ENCODE data around the gene TGIF1.
A peak's percentile ranks its signal among the peaks of the same experiment; 100 is the strongest.

Gene TGIF1

DNA sequence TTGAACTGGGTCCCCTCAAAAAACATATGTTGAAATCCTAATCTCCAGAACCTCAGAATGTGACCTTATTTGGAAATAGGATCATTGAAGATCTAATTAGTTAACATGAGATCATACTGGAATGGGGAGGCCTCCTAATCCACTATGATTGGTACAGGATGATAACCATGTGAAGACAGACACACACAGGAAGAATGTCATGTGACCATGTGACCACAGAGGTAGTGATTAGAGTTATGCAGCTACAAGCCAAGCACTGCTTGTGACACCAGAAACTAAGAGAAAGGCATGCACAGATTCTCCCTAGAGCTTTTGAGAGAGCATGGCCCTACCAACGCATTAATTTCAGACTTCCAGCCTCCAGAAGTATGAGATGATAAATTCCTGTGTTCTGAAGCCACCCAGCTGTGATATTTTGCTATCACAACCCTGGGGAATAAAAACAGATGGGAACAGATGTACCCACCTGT, 47.0 kb upstream of the TGIF1 start:
- Histone ChIP-seq H2BK5ac (ENCODE audit: low read depth, low read length, poor library complexity, severe bottlenecking) (no peak overlapping the region), H3K9me3 (ENCODE audit: control insufficient read depth, low read length) (peaks cover 9% of the 10 kb centered on the region), H4K8ac (ENCODE audit: low read length) (no peak overlapping the region), H2AK5ac (ENCODE audit: low read length, severe bottlenecking) (no peak overlapping the region), H3K4me1 (ENCODE audit: control insufficient read depth, insufficient read depth, low read depth, low read length) (no peaks in the 10 kb centered on the region), H3K9ac (ENCODE audit: low read length) (peak overlapping the region; percentile 13), H3K14ac (ENCODE audit: low read length in 2 of 2) (no peak overlapping the region), H3K23ac (ENCODE audit: low read length in 2 of 2) (no peak overlapping the region), H3K18ac (ENCODE audit: low read depth in 1 of 2, low read length in 2 of 2) (no peak overlapping the region), H2BK12ac (ENCODE audit: low read length in 2 of 2) (no peak overlapping the region), H3K4ac (ENCODE audit: low read depth in 1 of 2, low read length in 2 of 2) (no peak overlapping the region), H2AFZ (ENCODE audit: low read depth, low read length) (no peak overlapping the region), H3K4me2 (ENCODE audit: low read length, poor library complexity, severe bottlenecking) (no peak overlapping the region), H3K36me3 (ENCODE audit: control insufficient read depth in 1 of 2, insufficient read depth in 2 of 2, low read depth in 1 of 2, low read length in 2 of 2) (no peaks in the 10 kb centered on the region), H2BK120ac (ENCODE audit: low read depth, low read length) (no peak overlapping the region), H3K27ac (ENCODE audit: low read length, poor library complexity, severe bottlenecking) (no peak overlapping the region), H4K91ac (ENCODE audit: low read length) (no peak overlapping the region), H3K4me3 (ENCODE audit: insufficient read depth in 1 of 2, low read depth in 1 of 2, low read length in 2 of 2) (no peak overlapping the region), H3K27me3 (ENCODE audit: control insufficient read depth in 1 of 2, insufficient read depth in 1 of 2, low read length in 2 of 2) (no peaks in the 10 kb centered on the region), H2BK15ac (ENCODE audit: low read depth, poor library complexity, severe bottlenecking) (no peak overlapping the region), H3K79me1 (replicated peaks; ENCODE audit: low read length, poor library complexity, severe bottlenecking) (no peaks in the 10 kb centered on the region)
- 63% methylated on average over 1 of the region's 1 CpG for WGBS
- peak; percentile 50 for DNase-seq

- Histone ChIP-seq H3K27me3 (ENCODE audit: control insufficient read depth in 1 of 2, insufficient read depth in 1 of 2, low read length in 2 of 2) (no peaks in the 10 kb centered on the region), H3K79me1 (replicated peaks; ENCODE audit: low read length, poor library complexity, severe bottlenecking) (no peaks in the 10 kb centered on the region), H2BK12ac (ENCODE audit: low read length in 2 of 2) (no peak overlapping the region), H3K18ac (ENCODE audit: low read depth in 1 of 2, low read length in 2 of 2) (no peak overlapping the region), H3K4me3 (ENCODE audit: insufficient read depth in 1 of 2, low read depth in 1 of 2, low read length in 2 of 2) (no peak overlapping the region), H4K91ac (ENCODE audit: low read length) (no peak overlapping the region), H2BK5ac (ENCODE audit: low read depth, low read length, poor library complexity, severe bottlenecking) (no peak overlapping the region), H3K27ac (ENCODE audit: low read length, poor library complexity, severe bottlenecking) (no peak overlapping the region), H2BK120ac (ENCODE audit: low read depth, low read length) (no peak overlapping the region), H3K36me3 (ENCODE audit: control insufficient read depth in 1 of 2, insufficient read depth in 2 of 2, low read depth in 1 of 2, low read length in 2 of 2) (no peaks in the 10 kb centered on the region), H3K4me2 (ENCODE audit: low read length, poor library complexity, severe bottlenecking) (no peak overlapping the region), H2AFZ (ENCODE audit: low read depth, low read length) (no peak overlapping the region), H2AK5ac (ENCODE audit: low read length, severe bottlenecking) (no peak overlapping the region), H3K9ac (ENCODE audit: low read length) (no peak overlapping the region), H3K4me1 (ENCODE audit: control insufficient read depth, insufficient read depth, low read depth, low read length) (peaks cover 2% of the 10 kb centered on the region), H3K9me3 (ENCODE audit: control insufficient read depth, low read length) (peaks cover 9% of the 10 kb centered on the region), H4K8ac (ENCODE audit: low read length) (no peak overlapping the region), H3K14ac (ENCODE audit: low read length in 2 of 2) (no peak overlapping the region), H3K23ac (ENCODE audit: low read length in 2 of 2) (no peak overlapping the region), H2BK15ac (ENCODE audit: low read depth, poor library complexity, severe bottlenecking) (no peak overlapping the region), H3K4ac (ENCODE audit: low read depth in 1 of 2, low read length in 2 of 2) (no peak overlapping the region)
- WGBS: 92% methylated on average over 2 of the region's 3 CpGs
- no peak for DNase-seq
Measured at GRCh38 chr18:3405713-3406112, 44.3 kb upstream of the TGIF1 start.

GRCh38 chr18:3408107-3408506, 41.9 kb upstream of the TGIF1 start:
- H2AK5ac ChIP-seq (ENCODE audit: low read length, severe bottlenecking): no peak overlapping the region
- no peak overlapping the region for H2BK15ac ChIP-seq (ENCODE audit: low read depth, poor library complexity, severe bottlenecking)
- no peaks in the 10 kb centered on the region for H3K79me1 ChIP-seq (replicated peaks; ENCODE audit: low read length, poor library complexity, severe bottlenecking)
- no peak overlapping the region for H2BK12ac ChIP-seq (ENCODE audit: low read length in 2 of 2)
- H3K9ac ChIP-seq (ENCODE audit: low read length): no peak overlapping the region
- no peak overlapping the region for H3K27ac ChIP-seq (ENCODE audit: low read length, poor library complexity, severe bottlenecking)
- no peak overlapping the region for H3K18ac ChIP-seq (ENCODE audit: low read depth in 1 of 2, low read length in 2 of 2)
- no peaks in the 10 kb centered on the region for H3K36me3 ChIP-seq (ENCODE audit: control insufficient read depth in 1 of 2, insufficient read depth in 2 of 2, low read depth in 1 of 2, low read length in 2 of 2)
- no peak overlapping the region for H3K23ac ChIP-seq (ENCODE audit: low read length in 2 of 2)
- H4K8ac ChIP-seq (ENCODE audit: low read length): no peak overlapping the region
- H3K27me3 ChIP-seq (ENCODE audit: control insufficient read depth in 1 of 2, insufficient read depth in 1 of 2, low read length in 2 of 2): no peaks in the 10 kb centered on the region
- H2BK120ac ChIP-seq (ENCODE audit: low read depth, low read length): no peak overlapping the region
- H2AFZ ChIP-seq (ENCODE audit: low read depth, low read length): no peak overlapping the region
- H4K91ac ChIP-seq (ENCODE audit: low read length): no peak overlapping the region
- no peak overlapping the region for H2BK5ac ChIP-seq (ENCODE audit: low read depth, low read length, poor library complexity, severe bottlenecking)
- no peak overlapping the region for H3K4me2 ChIP-seq (ENCODE audit: low read length, poor library complexity, severe bottlenecking)
- H3K14ac ChIP-seq (ENCODE audit: low read length in 2 of 2): no peak overlapping the region
- H3K9me3 ChIP-seq (ENCODE audit: control insufficient read depth, low read length): peaks cover 7% of the 10 kb centered on the region
- DNase-seq: no peak
- H3K4me1 ChIP-seq (ENCODE audit: control insufficient read depth, insufficient read depth, low read depth, low read length): peaks cover 2% of the 10 kb centered on the region
- WGBS: 97% methylated on average over 3 of the region's 3 CpGs
- H3K4me3 ChIP-seq (ENCODE audit: insufficient read depth in 1 of 2, low read depth in 1 of 2, low read length in 2 of 2): no peak overlapping the region
- no peak overlapping the region for H3K4ac ChIP-seq (ENCODE audit: low read depth in 1 of 2, low read length in 2 of 2)

GRCh38 chr18:3409811-3410210, 40.2 kb upstream of the TGIF1 start:
- H3K9ac ChIP-seq (ENCODE audit: low read length): no peak overlapping the region
- 89% methylated on average over 7 of the region's 7 CpGs for WGBS
- H2BK15ac ChIP-seq (ENCODE audit: low read depth, poor library complexity, severe bottlenecking): no peak overlapping the region
- H3K4me2 ChIP-seq (ENCODE audit: low read length, poor library complexity, severe bottlenecking): no peak overlapping the region
- H2BK120ac ChIP-seq (ENCODE audit: low read depth, low read length): no peak overlapping the region
- no peak overlapping the region for H3K27ac ChIP-seq (ENCODE audit: low read length, poor library complexity, severe bottlenecking)
- H2AFZ ChIP-seq (ENCODE audit: low read depth, low read length): no peak overlapping the region
- H3K23ac ChIP-seq (ENCODE audit: low read length in 2 of 2): no peak overlapping the region
- no peak overlapping the region for H3K18ac ChIP-seq (ENCODE audit: low read depth in 1 of 2, low read length in 2 of 2)
- no peak overlapping the region for H4K8ac ChIP-seq (ENCODE audit: low read length)
- H3K14ac ChIP-seq (ENCODE audit: low read length in 2 of 2): peak overlapping the region in 1 of 2 experiments; percentile 48
- no peaks in the 10 kb centered on the region for H3K36me3 ChIP-seq (ENCODE audit: control insufficient read depth in 1 of 2, insufficient read depth in 2 of 2, low read depth in 1 of 2, low read length in 2 of 2)
- DNase-seq: no peak
- H3K27me3 ChIP-seq (ENCODE audit: control insufficient read depth in 1 of 2, insufficient read depth in 1 of 2, low read length in 2 of 2): no peaks in the 10 kb centered on the region
- no peak overlapping the region for H3K4me3 ChIP-seq (ENCODE audit: insufficient read depth in 1 of 2, low read depth in 1 of 2, low read length in 2 of 2)
- no peak overlapping the region for H4K91ac ChIP-seq (ENCODE audit: low read length)
- no peaks in the 10 kb centered on the region for H3K79me1 ChIP-seq (replicated peaks; ENCODE audit: low read length, poor library complexity, severe bottlenecking)
- H2AK5ac ChIP-seq (ENCODE audit: low read length, severe bottlenecking): no peak overlapping the region
- no peak overlapping the region for H3K4ac ChIP-seq (ENCODE audit: low read depth in 1 of 2, low read length in 2 of 2)
- no peak overlapping the region for H2BK5ac ChIP-seq (ENCODE audit: low read depth, low read length, poor library complexity, severe bottlenecking)
- H3K4me1 ChIP-seq (ENCODE audit: control insufficient read depth, insufficient read depth, low read depth, low read length): peaks cover 2% of the 10 kb centered on the region
- no peak overlapping the region for H2BK12ac ChIP-seq (ENCODE audit: low read length in 2 of 2)
- peaks cover 7% of the 10 kb centered on the region for H3K9me3 ChIP-seq (ENCODE audit: control insufficient read depth, low read length)
